ENCODE measurements around the gene TNF. TPM values are rescaled to one million over a fixed set of nuclear protein-coding genes. Genes with fewer than 3 reads are reported as not detected.

TNF gene
- total RNA-seq, 1 donor from 2014 or later: 14.2 TPM

GRCh38 chr6:31531162-31531561 is 44.2 kb upstream of the TNF start:
- DNase-seq (ENCODE audit: low read depth): no peak
- TF ChIP-seq CTCF (conservative IDR thresholded peaks at IDR 0.05; ENCODE audit: low read depth, low read length): no peak

GRCh38 chr6:31531771-31532643 is 43.4 kb upstream of the TNF start:
- DNase-seq (ENCODE audit: low read depth): no peak
- no peak for TF ChIP-seq CTCF (conservative IDR thresholded peaks at IDR 0.05; ENCODE audit: low read depth, low read length)
- no peak overlapping the region for H3K4me3 ChIP-seq (ENCODE audit: low read depth, low read length)

More at GRCh38 chr6:31531162-31531561, 44.2 kb upstream of the TNF start:
- H3K4me3 ChIP-seq (ENCODE audit: low read depth, low read length): no peak overlapping the region

GRCh38 chr6:31532644-31533454 is 42.5 kb upstream of the TNF start:
- H3K4me3 ChIP-seq (ENCODE audit: low read depth, low read length): no peak overlapping the region
- no peak for TF ChIP-seq CTCF (conservative IDR thresholded peaks at IDR 0.05; ENCODE audit: low read depth, low read length)
- no peak for DNase-seq (ENCODE audit: low read depth)

GRCh38 chr6:31533455-31533841 is 41.9 kb upstream of the TNF start:
- H3K4me3 ChIP-seq (ENCODE audit: low read depth, low read length): no peak overlapping the region
- no peak for TF ChIP-seq CTCF (conservative IDR thresholded peaks at IDR 0.05; ENCODE audit: low read depth, low read length)
- DNase-seq (ENCODE audit: low read depth): no peak

- DNase-seq (ENCODE audit: low read depth): no peak
- TF ChIP-seq CTCF (conservative IDR thresholded peaks at IDR 0.05; ENCODE audit: low read depth, low read length): no peak
- no peak overlapping the region for H3K4me3 ChIP-seq (ENCODE audit: low read depth, low read length)
Measured at GRCh38 chr6:31534011-31534410, 41.4 kb upstream of the TNF start.

- DNase-seq (ENCODE audit: low read depth): no peak
- TF ChIP-seq CTCF (conservative IDR thresholded peaks at IDR 0.05; ENCODE audit: low read depth, low read length): no peak
- no peak overlapping the region for H3K4me3 ChIP-seq (ENCODE audit: low read depth, low read length)
Measured at GRCh38 chr6:31534521-31535040, 40.8 kb upstream of the TNF start.
